Activated CD8-positive, alpha-beta T cell treated with anti-CD3 and anti-CD28 coated beads for 36 hours (primary cell): ENCODE measurements around the gene CYLC2. TPM values are rescaled to one million over a fixed set of nuclear protein-coding genes. Genes with fewer than 3 reads are reported as not detected.

Experiments used
- ATAC-seq: fragments of 200-7000 bp; cut with Tn5 transposase; one replicate; pipeline ENCODE4 v1.10.0; 2021; ENCODE audit warnings: mild to moderate bottlenecking, moderate library complexity
- CTCF ChIA-PET: fragments of 350-600 bp; sonication (Branson Sonifier 250); formaldehyde crosslinking; loops from one replicate; lab custom pipeline; 2021; ENCODE audit warnings: antibody characterized with exemption; lab: Charles Lee
- POLR2A ChIA-PET: fragments of 350-600 bp; sonication (Branson Sonifier 250); formaldehyde crosslinking; loops from one replicate; lab custom pipeline; 2021; ENCODE audit warnings: antibody characterized with exemption; lab: Charles Lee
- DNase-seq: peaks from one replicate; pipeline ENCODE4 v3.0.0-alpha.2; 2020
- H3K27ac Mint-ChIP-seq: one replicate; pipeline ENCODE4 v1.8.0; 2021; ENCODE audit warnings: mild to moderate bottlenecking, mixed read lengths
- H3K27me3 Mint-ChIP-seq: one replicate; pipeline ENCODE4 v1.8.0; 2021; ENCODE audit warnings: mixed read lengths
- H3K36me3 Mint-ChIP-seq: one replicate; pipeline ENCODE4 v1.8.0; 2021; ENCODE audit warnings: low read depth, mixed read lengths
- H3K4me1 Mint-ChIP-seq: one replicate; pipeline ENCODE4 v1.8.0; 2021; ENCODE audit warnings: low read depth, mixed read lengths
- H3K4me3 Mint-ChIP-seq: one replicate; pipeline ENCODE4 v1.8.0; 2021; ENCODE audit warnings: mild to moderate bottlenecking, moderate library complexity, mixed read lengths
- H3K9me3 Mint-ChIP-seq: one replicate; pipeline ENCODE4 v1.8.0; 2021; ENCODE audit warnings: mixed read lengths
- intact Hi-C: fragments of 100-400 bp; cut with micrococcal nuclease; formaldehyde crosslinking; loops from one replicate; pipeline ENCODE4 v1.10.0; 2022
- total RNA-seq, 2 experiments: library from RNA; stranded (reverse); gene quantifications; one replicate each; pipeline ENCODE4 v1.2.3, GENCODE V29; 2021
- TF ChIP-seq, protein P1 (sequence below): fragments of 200-600 bp; IDR thresholded peaks from one replicate; pipeline ENCODE4 v1.8.0; 2022; ENCODE audit warnings: antibody characterized with exemption, mild to moderate bottlenecking

The CYLC2 gene, protein sequence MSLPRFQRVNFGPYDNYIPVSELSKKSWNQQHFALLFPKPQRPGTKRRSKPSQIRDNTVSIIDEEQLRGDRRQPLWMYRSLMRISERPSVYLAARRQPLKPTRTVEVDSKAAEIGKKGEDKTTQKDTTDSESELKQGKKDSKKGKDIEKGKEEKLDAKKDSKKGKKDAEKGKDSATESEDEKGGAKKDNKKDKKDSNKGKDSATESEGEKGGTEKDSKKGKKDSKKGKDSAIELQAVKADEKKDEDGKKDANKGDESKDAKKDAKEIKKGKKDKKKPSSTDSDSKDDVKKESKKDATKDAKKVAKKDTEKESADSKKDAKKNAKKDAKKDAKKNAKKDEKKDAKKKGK
- total RNA-seq, result not detected

DNA sequence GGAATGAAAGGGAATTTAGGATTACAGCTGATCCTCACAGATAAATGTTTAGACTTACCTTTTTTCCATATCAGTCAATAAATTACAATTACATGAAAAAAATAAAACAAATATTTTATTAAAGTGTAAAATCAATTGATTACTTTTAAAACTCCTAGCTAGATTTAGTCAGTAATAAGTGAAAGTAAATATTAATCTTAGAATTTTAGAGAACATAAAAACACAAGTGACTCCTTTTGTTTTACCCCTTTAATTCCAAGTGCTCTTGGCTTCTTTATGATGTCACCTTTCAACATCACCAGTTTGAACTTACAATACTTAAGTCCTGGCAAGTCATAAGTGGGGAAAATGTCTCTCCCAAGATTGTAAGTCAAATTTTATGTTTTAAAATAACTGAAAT, at the start of gene CYLC2:
Gene CYLC2, plus strand, starts transcription at position 301 of the 400 bp plus-strand sequence. Its CDS starts 48 bp downstream, at position 349.
- CTCF ChIA-PET, result no interaction called here
- no peak for ATAC-seq
- Mint-ChIP-seq H3K27me3 (no peaks in the 10 kb centered on the region), H3K4me3 (no peak within 1 kb of the TSS), H3K27ac (no peak within 1 kb of the TSS), H3K9me3 (no peaks in the 10 kb centered on the region), H3K36me3 (no peaks in the 10 kb centered on the region), H3K4me1 (no peaks in the 10 kb centered on the region)
- TF ChIP-seq, protein P1, sequence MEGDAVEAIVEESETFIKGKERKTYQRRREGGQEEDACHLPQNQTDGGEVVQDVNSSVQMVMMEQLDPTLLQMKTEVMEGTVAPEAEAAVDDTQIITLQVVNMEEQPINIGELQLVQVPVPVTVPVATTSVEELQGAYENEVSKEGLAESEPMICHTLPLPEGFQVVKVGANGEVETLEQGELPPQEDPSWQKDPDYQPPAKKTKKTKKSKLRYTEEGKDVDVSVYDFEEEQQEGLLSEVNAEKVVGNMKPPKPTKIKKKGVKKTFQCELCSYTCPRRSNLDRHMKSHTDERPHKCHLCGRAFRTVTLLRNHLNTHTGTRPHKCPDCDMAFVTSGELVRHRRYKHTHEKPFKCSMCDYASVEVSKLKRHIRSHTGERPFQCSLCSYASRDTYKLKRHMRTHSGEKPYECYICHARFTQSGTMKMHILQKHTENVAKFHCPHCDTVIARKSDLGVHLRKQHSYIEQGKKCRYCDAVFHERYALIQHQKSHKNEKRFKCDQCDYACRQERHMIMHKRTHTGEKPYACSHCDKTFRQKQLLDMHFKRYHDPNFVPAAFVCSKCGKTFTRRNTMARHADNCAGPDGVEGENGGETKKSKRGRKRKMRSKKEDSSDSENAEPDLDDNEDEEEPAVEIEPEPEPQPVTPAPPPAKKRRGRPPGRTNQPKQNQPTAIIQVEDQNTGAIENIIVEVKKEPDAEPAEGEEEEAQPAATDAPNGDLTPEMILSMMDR, result no peak
- POLR2A ChIA-PET, result no interaction called here
- intact Hi-C loops, result no loop called here
- DNase-seq, result no peak

DNA sequence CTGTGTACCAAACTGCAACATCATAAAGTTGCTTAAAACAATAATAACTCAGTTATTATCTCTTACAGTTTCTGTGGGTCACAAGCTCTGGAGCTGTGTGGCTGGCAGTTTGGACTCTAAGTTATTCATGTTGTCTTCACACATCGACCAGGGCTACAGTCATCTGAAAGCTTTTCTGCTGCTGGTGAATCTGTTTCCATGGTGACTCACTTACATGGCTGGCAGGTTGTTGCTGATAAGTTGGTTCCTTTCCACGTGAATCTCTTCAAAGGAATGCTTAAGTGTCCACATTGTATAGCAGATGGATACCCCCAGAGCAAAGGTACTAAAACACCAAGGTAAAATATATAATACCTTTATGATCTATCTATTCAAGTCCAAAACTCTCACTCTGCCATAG, 44.8 kb upstream of the CYLC2 start:
- Mint-ChIP-seq H3K27me3 (no peaks in the 10 kb centered on the region), H3K4me1 (no peaks in the 10 kb centered on the region), H3K27ac (no peak overlapping the region), H3K9me3 (no peaks in the 10 kb centered on the region), H3K36me3 (no peaks in the 10 kb centered on the region), H3K4me3 (no peak overlapping the region)
- no peak for ATAC-seq
- DNase-seq, result no peak
- TF ChIP-seq, protein P1, result no peak
- ChIA-PET CTCF (no interaction called here), POLR2A (no interaction called here)
- intact Hi-C loops, result no loop called here

DNA sequence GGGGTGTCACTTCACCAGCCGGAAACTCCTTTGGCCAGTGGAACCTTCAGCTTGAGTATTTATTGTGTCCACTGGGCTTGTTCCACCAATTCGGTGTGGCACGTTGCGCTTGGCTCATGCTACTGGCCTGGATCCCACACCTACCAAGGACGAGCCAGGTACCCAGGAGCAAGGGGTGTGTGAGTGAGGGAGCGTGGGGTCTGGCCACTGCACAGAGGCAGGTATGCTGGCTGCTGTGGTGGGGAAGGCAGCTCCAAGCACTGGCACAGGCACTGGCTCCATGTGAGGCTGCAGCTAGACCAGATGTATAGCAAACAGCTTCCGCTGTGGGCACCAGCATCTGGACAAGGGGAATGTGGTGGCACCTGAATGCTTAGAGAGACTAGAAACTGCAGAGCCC, 28.1 kb upstream of the CYLC2 start:
- TF ChIP-seq, protein P1, result no peak
- Mint-ChIP-seq H3K9me3 (peaks cover 17% of the 10 kb centered on the region), H3K27ac (no peak overlapping the region), H3K27me3 (no peaks in the 10 kb centered on the region), H3K4me1 (no peaks in the 10 kb centered on the region), H3K4me3 (no peak overlapping the region), H3K36me3 (no peaks in the 10 kb centered on the region)
- ChIA-PET POLR2A (no interaction called here), CTCF (no interaction called here)
- intact Hi-C loops, result no loop called here
- no peak for DNase-seq
- ATAC-seq, result no peak

DNA sequence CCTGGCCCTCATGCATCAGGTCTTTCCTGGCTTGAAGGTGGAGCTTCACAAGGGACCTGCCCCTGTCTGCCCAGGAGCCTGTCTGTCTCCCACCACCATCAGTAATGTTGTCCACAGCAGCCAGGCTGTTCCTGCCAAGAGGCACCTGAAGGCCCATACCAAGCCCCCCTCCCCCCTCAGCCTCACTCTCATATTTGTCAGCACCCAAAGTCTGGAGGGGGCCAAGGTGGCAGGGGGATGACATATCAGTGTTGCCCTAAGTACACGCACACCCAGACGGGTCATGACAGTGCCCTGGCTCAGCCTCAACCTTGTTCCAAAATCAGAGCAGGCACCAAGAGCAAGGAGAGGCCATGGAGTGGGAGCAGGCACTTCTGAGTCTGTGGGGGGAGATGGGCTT, 27.2 kb upstream of the CYLC2 start:
- intact Hi-C loops, result no loop called here
- no peaks in the 10 kb centered on the region for H3K27me3 Mint-ChIP-seq
- H3K4me1 Mint-ChIP-seq, result no peaks in the 10 kb centered on the region
- CTCF ChIA-PET, result no interaction called here
- DNase-seq (no peak), ATAC-seq (no peak)
- H3K4me3 Mint-ChIP-seq, result no peak overlapping the region
- H3K9me3 Mint-ChIP-seq, result peaks cover 19% of the 10 kb centered on the region
- TF ChIP-seq, protein P1, result no peak
- H3K36me3 Mint-ChIP-seq, result no peaks in the 10 kb centered on the region
- POLR2A ChIA-PET, result no interaction called here
- no peak overlapping the region for H3K27ac Mint-ChIP-seq

DNA sequence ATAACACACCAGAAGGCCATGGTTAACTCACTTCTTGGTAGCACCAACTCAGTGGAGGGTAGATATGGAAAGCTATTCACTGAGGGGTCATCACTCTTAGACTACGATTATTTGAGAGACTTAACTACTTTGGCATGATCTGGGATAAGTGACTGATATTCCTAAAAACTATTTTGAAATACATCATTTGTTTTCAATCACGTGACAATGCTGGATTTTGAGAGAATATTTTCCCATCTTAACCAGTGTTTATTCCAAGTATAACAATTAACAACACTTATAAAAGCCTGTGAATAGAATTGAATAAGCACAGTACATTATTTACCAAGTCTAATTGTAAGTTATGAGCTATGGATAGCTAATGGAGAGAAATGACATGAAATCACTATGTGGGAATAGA, 22.4 kb upstream of the CYLC2 start:
- Mint-ChIP-seq H3K4me3 (no peak overlapping the region), H3K27ac (no peak overlapping the region), H3K9me3 (peaks cover 19% of the 10 kb centered on the region), H3K36me3 (no peaks in the 10 kb centered on the region), H3K4me1 (no peaks in the 10 kb centered on the region), H3K27me3 (no peaks in the 10 kb centered on the region)
- POLR2A ChIA-PET, result no interaction called here
- TF ChIP-seq, protein P1, result no peak
- CTCF ChIA-PET, result no interaction called here
- no peak for DNase-seq
- ATAC-seq, result no peak
- intact Hi-C loops, result no loop called here
